Rectal smooth muscle tissue (tissue), 1 donor: Measurements from ENCODE around the gene NOTCH2.
"Not testable (repeated sequence)": the region's sequence is repeated elsewhere in the genome, so short reads cannot be mapped to it uniquely, and the experiment has no call there.

Source experiments
- H3K27ac ChIP-seq: one replicate; pipeline ENCODE4 v1.7.0; 2013; ENCODE audit warnings: low read depth, low read length, inconsistent platforms
- H3K27me3 ChIP-seq: one replicate; pipeline ENCODE4 v1.7.0; 2013; ENCODE audit warnings: low read length; ENCODE audit not compliant: control insufficient read depth, insufficient read depth
- H3K36me3 ChIP-seq: one replicate; pipeline ENCODE4 v1.7.0; 2013; ENCODE audit warnings: low read length; ENCODE audit not compliant: control insufficient read depth, insufficient read depth
- H3K4me1 ChIP-seq: one replicate; pipeline ENCODE4 v1.7.0; 2013; ENCODE audit warnings: low read length; ENCODE audit not compliant: control insufficient read depth, insufficient read depth
- H3K4me3 ChIP-seq: one replicate; pipeline ENCODE4 v1.7.0; 2013; ENCODE audit warnings: low read length
- H3K9ac ChIP-seq: one replicate; pipeline ENCODE4 v1.7.0; 2013; ENCODE audit warnings: low read length

NOTCH2 gene

DNA sequence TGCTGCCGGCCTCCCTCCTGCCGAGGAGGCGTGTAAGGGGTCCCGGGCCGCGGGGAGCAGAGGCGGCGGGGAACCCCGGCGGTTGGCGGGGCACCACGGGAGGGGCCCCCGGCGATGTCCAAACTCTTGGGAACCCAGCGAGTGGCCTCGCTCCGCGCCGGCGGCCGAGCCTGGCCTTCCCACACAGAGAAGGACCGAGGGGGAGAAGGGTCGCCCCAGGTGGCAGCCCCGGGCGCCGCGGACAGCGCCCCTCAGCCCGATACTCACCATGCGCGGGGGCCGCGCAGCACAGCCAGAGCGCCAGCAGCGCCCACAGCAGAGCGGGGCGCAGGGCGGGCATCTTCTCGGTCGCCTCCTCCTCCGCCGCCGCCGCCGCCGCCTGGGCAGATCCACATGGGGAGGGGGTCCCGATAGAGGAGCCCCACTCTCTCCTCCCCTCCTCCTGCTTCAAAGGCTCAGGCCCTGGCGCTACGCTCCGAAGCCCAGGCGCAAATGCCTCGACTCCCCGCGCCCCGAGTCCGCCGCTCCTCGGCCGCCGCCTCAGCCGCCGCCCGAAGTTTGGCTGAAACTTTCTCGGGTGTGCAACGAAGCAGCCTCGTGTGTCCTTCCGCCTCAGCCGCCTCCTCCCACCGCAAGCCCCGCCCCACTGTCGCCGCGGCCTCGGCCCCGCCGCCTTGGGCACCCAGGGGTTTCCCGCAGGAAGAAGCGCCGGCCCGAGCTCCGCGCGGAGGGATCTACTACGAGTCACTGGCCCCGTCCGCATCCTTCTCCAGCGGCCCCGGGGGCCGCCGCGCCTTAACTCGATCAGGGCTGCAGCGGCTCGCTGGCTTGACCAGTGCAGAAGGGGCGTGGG is at the start of gene NOTCH2:
Gene NOTCH2 (minus strand): TSS at position 596 of the 853 bp plus-strand sequence. CDS start 256 bp downstream, at position 340.
- peak within 1 kb of the TSS; percentile 32 for H3K4me3 ChIP-seq

DNA sequence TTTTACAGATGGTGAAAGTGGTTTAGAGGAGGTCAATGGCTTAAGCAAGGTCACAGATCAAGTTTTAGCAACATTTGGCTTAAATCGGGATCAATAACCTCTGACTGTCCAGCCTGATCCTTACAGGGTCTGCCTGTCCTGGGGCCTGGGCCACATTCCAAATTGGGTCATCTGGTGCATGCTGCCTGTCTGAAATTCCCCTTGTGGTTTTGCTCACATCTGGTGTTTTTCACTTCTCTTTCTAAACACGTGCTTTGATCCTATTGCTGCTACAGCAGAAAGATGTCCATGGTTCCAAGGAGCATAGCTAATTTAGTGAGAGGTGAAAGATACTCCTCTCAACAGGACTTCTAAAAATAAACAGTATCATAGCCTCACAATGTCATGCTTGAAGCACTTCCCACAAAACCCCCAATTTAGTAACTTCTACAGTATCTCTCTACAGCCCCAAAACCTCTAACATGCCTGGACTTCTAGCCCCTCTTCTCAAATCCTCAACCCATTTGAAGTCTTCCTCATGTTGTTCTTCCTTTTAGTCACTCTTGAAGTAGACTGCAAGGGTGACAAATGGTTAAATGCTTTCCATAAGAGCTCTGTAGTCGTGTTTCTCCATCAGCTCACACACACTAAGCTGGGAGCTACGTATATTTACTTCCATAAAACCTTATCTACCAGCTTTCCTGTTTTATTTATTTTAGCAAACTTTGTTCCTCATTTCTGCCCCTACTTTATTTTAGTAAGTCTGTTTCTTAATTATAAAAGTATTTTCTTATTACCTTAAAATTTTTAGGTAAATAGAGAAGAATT is 48.1 kb upstream of the NOTCH2 start:
- H3K9ac ChIP-seq, H3K4me3 ChIP-seq, H3K27ac ChIP-seq, H3K27me3 ChIP-seq, H3K4me1 ChIP-seq, H3K36me3 ChIP-seq: not testable (repeated sequence)

More for the DNA sequence above, at the start of gene NOTCH2:
- not testable (repeated sequence) for H3K36me3 ChIP-seq, H3K9ac ChIP-seq, H3K4me1 ChIP-seq, H3K27me3 ChIP-seq
- peak within 1 kb of the TSS; percentile 58 for H3K27ac ChIP-seq

DNA sequence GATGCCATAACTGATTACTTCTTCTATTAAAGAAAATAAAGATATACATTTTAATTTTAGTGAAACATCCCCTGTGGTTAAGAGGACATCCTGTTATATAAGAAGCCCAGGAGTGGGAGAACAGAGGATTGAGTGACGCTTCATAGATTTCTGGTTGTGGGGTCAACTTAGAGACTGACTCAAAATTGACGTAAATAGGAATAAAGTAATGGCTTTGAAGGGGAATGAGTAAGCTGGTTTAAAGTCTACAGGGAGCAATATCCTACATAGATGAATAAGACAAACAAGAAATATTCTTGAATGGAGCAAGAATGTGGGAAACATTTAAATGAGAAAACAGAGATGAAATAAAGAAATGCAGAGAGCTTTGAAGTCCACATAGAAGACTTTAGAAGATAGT is 46.6 kb upstream of the NOTCH2 start:
- H3K27ac ChIP-seq, H3K27me3 ChIP-seq, H3K36me3 ChIP-seq, H3K4me3 ChIP-seq, H3K4me1 ChIP-seq, H3K9ac ChIP-seq: not testable (repeated sequence)

DNA sequence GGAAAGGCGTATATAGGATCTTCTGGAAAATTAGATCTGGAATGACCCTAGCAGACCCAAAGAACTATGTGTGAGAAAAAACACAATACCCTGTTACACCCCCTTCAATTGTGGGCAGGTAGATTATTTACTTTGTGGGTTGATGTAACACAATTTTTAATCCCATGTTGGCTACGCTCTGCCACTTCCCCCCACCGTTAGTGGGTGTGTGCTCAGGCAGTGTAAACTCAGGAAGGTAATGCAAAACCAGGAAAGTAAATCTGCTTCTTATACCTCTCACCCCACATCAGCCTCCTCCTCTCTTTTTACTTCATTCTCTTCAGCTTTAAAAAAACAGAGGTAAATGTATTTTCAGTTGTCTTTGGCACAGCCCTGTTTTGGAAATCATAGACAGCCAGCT is 43.7 kb upstream of the NOTCH2 start:
- not testable (repeated sequence) for H3K27ac ChIP-seq, H3K36me3 ChIP-seq, H3K27me3 ChIP-seq, H3K4me3 ChIP-seq, H3K4me1 ChIP-seq, H3K9ac ChIP-seq

DNA sequence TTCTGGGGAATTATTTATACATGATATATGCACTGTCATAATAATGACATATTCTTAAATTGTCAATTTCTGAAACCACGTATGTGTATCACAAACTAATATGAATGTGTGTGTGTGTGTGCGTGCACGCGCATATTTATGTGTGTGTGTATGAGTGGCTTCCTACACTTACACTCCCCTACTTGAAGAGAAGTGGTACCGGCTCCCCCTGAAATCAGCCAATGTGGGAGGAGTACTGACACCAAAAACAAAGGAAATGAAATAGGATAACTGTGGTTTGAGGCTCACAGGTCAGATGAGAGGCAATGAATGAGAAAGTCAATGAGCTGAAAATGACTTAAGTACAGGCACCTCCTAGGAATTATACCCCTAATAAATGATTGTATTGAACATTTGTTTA is 42.8 kb upstream of the NOTCH2 start:
- not testable (repeated sequence) for H3K4me3 ChIP-seq

DNA sequence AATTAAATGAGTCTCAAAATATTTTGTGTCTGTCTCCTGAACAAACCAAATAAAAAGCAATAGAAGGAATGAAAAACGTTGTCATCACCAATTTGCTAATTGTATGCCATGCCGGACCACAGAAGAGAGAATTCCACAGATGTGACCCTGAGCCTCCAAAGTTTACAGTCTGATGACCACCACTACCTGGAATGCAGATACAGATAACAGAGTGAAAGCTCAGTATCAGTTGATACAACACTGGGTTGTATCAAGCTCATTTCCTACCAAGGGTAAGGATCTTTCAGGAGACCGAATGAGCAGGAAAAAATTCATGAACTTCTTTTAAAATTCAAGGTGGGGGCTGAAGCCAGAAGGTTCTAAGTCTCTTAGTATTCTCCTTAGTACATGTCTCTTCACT is 42.3 kb upstream of the NOTCH2 start:
- H3K4me1 ChIP-seq, H3K36me3 ChIP-seq, H3K27me3 ChIP-seq, H3K4me3 ChIP-seq, H3K9ac ChIP-seq, H3K27ac ChIP-seq: not testable (repeated sequence)

More for the DNA sequence above, 42.8 kb upstream of the NOTCH2 start:
- not testable (repeated sequence) for H3K27me3 ChIP-seq, H3K9ac ChIP-seq, H3K4me1 ChIP-seq, H3K36me3 ChIP-seq, H3K27ac ChIP-seq

DNA sequence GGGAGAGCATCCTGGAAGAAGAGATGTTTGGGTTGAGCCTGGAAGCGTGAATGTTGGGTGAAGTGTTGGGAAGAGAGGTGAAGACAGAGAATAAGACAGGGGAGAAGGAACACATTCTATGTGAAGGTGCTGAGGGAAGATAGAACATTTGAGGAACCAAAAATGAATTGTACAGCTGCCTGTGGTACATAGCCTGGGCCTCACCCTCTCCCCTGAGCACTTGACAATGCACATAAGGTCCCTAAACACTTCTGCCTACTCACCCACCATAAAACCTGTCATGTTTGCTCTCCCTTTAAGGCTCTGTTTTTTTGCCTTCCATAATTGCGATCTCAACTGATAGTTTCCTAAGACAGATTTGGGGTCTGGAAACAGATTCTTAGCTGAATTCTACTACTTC is 41.5 kb upstream of the NOTCH2 start:
- not testable (repeated sequence) for H3K4me1 ChIP-seq, H3K9ac ChIP-seq, H3K4me3 ChIP-seq, H3K27me3 ChIP-seq, H3K36me3 ChIP-seq, H3K27ac ChIP-seq

DNA sequence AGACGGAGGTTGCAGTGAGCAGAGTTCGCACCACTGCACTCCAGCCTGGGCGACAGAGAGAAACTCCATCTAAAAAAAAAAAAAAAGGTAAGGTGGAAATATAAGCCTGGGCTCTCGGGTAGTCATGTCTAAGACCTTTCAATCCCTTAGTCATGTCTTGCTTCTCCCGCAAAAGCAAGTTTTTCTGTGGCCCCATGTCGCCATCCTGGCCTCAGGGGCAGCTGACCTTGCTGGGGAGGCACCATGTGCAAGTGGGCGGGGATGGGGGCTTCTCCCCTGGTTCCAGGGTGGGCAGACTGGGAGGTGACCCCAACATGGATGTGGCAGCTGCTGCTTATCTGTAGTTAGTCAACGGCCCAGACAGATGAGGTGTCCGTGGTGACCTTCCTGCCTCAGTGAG is 40.2 kb upstream of the NOTCH2 start:
- H3K9ac ChIP-seq, H3K36me3 ChIP-seq, H3K27me3 ChIP-seq, H3K4me3 ChIP-seq, H3K4me1 ChIP-seq, H3K27ac ChIP-seq: not testable (repeated sequence)

DNA sequence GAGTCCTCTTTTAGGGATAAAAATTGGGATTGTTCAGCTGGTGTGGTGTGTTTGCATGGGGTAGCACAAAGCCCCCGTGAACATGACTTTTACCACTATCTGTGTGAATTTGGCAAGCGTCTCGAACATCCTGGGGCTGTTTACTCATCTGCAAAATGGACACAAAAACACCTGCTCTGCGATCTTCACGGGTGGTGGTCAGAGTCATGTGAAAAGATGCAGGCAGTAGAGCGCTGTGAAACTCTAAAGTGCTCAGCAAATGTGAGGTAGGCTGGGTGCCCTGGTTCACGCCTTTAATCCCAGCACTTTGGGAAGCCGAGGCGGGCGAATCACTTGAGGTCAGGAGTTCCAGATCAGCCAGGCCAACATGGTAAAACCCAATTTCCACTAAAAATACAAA is 39.7 kb upstream of the NOTCH2 start:
- H3K27ac ChIP-seq, H3K36me3 ChIP-seq, H3K4me3 ChIP-seq, H3K27me3 ChIP-seq, H3K4me1 ChIP-seq, H3K9ac ChIP-seq: not testable (repeated sequence)

DNA sequence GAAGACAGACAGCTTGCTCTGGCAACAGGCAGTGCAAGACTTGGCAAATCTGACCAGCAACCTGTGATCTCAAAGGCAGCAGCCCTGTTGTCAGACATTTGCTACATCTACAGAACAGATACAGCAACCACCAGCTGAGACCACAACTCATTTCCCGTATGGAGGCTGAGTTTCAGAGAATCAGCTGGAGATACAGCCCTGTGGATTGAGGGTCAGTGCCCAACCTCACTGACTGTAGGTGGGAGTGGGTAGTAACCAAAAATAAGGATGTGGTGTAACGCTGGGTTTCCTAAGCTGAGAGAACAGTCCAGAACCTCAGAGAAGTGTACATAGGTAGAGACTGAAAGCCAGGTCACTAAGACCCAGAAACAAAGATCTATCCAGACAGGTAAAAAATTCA is 35.8 kb upstream of the NOTCH2 start:
- H3K4me1 ChIP-seq, H3K27ac ChIP-seq, H3K4me3 ChIP-seq, H3K27me3 ChIP-seq, H3K9ac ChIP-seq, H3K36me3 ChIP-seq: not testable (repeated sequence)

DNA sequence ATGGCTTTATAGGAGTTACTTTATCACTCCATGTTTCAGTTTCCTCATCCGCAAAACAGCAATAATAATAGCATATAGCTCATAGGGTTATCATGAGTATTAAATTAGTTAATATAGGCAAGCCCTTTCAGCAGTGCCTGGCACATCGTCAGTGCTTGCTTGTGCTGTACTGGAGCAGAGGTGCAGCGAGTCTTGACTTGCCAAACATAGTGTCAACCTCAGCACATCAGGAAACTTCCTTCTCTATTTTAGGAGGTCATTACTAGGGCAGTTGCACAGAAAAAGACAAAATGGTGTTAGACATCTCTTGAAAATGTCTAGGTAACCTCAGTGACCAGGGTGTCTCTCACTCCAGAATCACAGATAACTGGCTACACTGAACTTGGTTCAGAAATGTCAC is 34.3 kb upstream of the NOTCH2 start:
- H3K27ac ChIP-seq, H3K4me1 ChIP-seq, H3K4me3 ChIP-seq, H3K9ac ChIP-seq, H3K27me3 ChIP-seq, H3K36me3 ChIP-seq: not testable (repeated sequence)

DNA sequence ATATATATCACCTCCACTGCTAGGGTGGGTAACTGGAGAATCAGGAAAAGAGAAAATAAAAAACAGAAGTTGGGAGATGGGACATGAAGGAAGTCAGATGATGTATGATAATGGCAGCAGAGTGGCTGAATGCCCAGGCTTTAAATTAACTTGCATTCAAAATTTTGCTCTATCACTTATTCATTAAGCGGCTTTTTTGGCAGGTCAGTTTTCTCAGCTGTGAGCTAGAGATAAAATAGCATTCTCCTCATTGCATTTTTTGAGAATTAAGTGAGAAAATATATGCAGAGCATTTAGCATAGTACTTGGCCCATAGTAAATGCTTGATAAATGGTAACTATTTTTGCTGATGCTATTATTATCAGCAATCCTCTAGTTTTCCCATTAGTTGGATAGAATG is 32.1 kb upstream of the NOTCH2 start:
- not testable (repeated sequence) for H3K4me3 ChIP-seq, H3K27me3 ChIP-seq, H3K36me3 ChIP-seq, H3K27ac ChIP-seq, H3K4me1 ChIP-seq, H3K9ac ChIP-seq

DNA sequence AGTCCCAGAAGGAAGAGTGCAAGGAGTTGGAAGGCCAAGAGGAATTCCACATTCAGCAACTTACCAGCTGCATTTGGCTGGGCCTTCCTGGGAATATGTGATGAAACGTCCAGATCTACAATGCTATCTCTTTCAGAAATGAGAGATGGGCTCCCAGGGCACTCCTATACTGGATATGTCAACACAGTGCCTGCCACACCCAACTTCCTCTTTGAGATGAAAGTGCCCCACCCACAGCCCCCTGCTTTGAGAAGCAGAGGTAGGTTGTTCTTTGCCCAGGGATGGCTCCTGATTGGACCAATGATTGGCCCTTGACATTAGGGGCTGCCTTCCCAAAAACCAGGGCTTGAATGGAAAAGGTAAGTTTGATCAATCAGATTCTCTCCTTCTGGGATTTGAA is 31.1 kb upstream of the NOTCH2 start:
- H3K4me3 ChIP-seq, H3K27me3 ChIP-seq, H3K9ac ChIP-seq, H3K27ac ChIP-seq, H3K36me3 ChIP-seq, H3K4me1 ChIP-seq: not testable (repeated sequence)
